NCI-H226 (cell line): ENCODE measurements around the gene ARHGAP22.

Experiments used
- DNase-seq: peaks from one replicate; pipeline ENCODE4 v3.0.0-alpha.2; 2015

Gene ARHGAP22

GRCh38 chr10:48605786-48606529, 1.1 kb upstream of the ARHGAP22 start:
- no peak for DNase-seq

GRCh38 chr10:48604039-48604990, 558 bp downstream of the ARHGAP22 start:
- DNase-seq: no peak

DNA sequence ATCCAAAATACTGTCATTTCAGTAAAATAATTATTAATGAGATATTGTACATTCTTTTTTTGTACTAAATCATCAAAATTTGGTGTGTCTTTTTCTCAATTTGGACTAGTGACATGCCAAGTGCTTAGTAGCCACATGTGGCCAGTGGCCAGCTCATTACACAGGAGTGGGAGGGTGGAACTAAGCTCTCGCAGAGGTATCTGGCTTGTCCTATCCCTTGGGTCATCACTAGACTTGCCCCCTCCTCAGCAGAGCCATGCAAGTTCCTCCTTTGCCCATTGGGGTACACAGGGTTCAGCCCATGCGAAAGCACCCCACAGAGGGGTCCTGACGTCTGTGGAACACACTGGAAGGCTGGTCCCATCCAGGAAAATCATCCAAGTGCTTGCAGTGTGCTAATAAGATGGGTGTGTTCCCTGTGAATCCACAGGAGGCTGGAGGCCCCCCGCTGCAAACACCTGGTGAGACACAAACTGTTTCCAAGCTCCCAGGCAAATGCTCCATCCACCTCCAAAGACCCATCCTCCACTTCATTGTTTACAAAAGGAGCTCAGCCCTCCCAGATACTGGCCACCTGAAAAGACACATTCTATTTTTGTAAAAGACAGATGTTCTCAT, 1.3 kb downstream of the ARHGAP22 start:
- DNase-seq: no peak

GRCh38 chr10:48602401-48603135, 2.3 kb downstream of the ARHGAP22 start:
- no peak for DNase-seq

DNA sequence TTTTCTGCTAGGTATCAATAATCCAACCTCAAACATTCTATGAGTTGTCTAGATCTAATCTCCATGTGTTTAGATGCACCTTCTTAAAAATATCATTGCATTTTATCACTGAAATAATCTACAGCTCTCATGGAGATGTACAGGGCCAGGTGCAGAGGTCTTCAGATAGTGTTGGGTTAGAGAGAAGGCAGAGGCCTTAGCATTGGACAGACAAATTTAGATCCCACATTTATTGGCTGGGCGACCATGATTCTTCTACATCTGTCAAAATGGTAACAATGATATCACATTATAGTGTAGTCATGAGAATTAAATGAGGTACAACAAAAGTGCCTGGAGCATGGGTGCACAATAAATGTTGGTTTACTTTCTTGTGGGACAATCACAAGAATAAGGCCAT, 3.1 kb downstream of the ARHGAP22 start:
- no peak for DNase-seq

- DNase-seq: no peak
Measured at GRCh38 chr10:48600645-48601505, 4.0 kb downstream of the ARHGAP22 start.

- DNase-seq: no peak
Measured at GRCh38 chr10:48599830-48600134, 5.1 kb downstream of the ARHGAP22 start.

DNA sequence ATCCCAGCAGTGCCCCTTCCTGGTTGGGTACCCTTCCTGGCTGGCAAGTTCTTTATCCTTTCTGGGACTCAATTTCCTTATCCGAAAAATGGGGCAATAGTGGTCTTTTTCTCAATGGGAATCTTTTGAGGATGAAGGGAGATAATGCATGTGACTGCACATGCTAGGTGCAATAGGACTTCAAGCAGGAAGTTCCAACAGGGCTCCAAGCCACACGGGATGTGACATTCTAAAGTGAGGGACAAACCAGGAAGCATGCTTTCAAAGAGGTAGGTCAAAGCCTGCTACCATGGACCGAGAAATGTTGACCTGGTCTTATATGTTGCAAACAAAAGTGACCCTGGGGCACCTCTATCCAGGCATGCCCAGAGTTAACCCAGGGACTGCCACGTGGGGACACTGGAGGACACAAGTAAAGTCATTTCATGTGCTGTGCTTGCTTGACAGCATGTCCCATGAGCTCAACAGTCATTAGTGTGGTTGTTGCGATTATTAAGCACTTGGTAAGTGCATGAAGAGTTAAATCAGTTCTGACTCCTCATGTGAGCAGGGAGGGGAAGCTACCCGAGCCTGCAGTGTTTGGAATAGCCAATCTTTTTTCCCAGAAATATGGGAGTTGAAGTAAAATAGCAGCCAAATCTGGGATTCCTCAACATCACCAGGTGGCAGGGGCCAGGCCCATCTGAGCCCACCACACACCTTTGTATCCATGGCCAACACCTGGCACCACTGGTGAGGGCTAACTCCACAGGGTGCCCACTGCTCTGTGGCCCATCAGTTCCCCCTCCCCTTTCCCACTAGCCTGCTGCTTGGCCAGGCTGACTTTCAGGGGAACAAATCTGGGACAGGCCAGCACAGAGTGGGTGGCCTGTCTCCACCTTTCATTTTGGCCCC, 5.7 kb downstream of the ARHGAP22 start:
- DNase-seq: no peak

GRCh38 chr10:48598243-48598935, 6.5 kb downstream of the ARHGAP22 start:
- no peak for DNase-seq

DNA sequence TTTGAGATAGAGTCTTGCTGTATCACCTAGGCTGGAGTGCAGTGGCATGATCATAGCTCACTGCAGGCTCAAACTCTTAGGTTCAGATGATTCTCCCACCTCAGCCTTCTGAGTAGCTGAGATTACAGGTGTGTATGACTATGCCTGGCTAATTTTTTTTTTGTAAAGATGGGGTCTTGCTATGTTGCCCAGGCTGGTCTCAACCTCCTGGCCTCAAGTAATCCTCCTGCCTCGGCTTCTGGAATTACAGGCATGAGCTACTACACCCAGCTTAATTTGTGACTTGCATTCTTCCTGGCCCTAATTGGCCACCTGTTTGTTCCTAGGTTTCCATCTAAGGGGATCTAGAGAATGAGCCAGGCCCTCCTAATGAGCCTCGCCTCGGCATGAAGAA, 9.3 kb downstream of the ARHGAP22 start:
- DNase-seq: no peak

DNA sequence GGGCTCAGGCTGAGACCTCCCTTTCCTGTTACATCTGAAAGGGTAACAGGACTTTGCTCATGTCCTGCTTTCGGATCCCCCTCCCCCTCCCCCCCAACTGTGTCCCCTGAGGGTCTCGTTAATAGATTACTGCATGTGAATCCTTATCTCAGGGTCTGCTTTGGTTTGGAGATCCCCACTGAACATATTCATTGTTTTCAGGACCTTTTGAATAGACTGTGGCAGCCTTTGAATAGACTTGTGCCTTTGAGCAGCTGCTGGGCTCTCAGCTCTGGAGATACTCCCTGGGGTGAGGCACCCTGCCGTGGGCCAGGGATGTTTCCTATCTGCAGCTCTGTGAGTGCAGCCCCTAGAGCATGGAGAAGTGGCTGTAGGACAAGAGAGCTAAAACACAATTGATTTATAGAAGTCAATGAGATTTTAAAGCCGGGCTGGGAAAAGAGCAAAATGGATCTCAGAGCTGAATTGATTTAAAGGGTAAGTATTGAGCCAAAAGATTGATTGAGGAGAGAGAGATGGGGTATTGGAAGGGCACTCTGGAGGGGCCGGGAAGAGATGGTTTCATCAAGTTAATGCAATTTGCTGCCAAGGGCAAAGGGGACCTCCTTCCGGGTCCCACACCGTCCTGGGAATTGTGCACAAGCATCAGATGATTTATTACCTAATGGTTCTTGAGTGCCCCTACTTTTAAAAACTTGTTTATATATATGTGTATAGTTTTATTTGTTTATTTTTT, 9.9 kb downstream of the ARHGAP22 start:
- DNase-seq: no peak

- no peak for DNase-seq
Measured at GRCh38 chr10:48594371-48594770, 10.5 kb downstream of the ARHGAP22 start.

DNA sequence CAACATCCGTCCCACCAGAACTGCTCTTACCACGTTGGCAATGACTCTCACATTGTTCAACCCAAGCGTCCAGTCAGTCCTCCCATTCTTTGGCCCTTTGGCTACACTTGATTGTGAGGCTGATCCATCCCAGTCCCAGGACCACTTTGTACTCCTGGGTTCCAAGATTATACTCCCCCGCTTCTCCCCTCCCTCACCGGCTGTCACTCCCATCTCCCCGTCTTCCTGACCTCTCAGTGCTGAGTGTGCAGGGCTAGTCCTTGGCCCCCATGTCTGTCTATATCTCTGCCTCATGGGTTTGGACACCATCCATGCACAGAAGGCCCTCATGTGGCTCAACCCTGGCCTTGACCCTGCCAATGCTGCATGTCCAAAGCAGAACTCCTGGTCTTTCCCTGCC, 12.5 kb downstream of the ARHGAP22 start:
- DNase-seq: no peak

DNA sequence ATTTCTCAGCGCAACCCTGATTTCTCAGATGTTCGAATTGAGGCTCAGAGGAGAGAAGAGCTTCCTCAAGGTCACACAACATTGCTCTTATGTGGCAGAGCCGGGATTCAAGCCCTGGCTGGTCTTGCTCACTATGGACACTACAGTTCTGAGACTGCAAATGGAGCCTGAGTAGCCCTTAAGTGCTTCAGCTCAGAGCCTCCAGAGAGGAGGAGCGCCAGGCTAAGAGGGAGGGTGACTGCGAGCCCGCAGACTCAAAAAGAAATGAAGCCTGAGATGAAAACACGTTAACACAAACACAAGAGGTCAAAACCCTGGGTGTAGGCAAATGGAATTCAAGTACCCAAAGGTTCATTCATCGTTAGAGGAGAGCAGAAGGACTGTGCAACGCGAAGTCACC, 13.9 kb downstream of the ARHGAP22 start:
- no peak for DNase-seq

GRCh38 chr10:48589266-48589665, 15.6 kb downstream of the ARHGAP22 start:
- no peak for DNase-seq

GRCh38 chr10:48587819-48588218, 17.1 kb downstream of the ARHGAP22 start:
- no peak for DNase-seq

- no peak for DNase-seq
Measured at GRCh38 chr10:48587101-48587500, 17.8 kb downstream of the ARHGAP22 start.

GRCh38 chr10:48582970-48583369, 21.9 kb downstream of the ARHGAP22 start:
- no peak for DNase-seq

GRCh38 chr10:48580236-48580635, 24.6 kb downstream of the ARHGAP22 start:
- no peak for DNase-seq
